Ramos (cell line): ENCODE results near the gene CDHR3.
"Not testable (repeated sequence)": the region's sequence is repeated elsewhere in the genome, so short reads cannot be mapped to it uniquely, and the experiment has no call there.

Experiments
- in situ Hi-C: fragments of 300-500 bp; cut with MboI; formaldehyde crosslinking; loops from one replicate; pipeline ENCODE4 v1.14.3; 2022; ENCODE audit warnings: low sequenced_read_pairs; ENCODE audit not compliant: unreplicated experiment

The CDHR3 gene

DNA sequence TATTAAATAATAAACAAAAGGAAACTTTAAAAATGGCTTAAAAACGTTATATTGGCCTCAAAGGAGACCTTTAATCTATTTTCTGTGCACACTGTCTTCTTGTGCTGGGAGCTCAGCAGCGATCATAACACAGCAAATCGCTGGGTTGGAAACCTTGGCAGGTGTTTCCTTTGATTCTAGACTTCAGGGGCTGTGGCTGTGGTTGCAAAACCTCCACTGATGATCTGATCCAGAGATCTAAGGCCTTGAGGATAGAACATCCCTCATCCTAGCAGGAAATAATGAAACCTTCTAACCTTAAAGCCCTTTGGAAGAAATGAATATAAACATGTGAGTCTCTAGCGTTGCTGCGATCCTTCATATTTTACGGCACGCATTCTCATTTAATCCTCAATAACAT, 29.8 kb downstream of the CDHR3 start:
- in situ Hi-C loops, result no loop called here

- in situ Hi-C loops, result no loop called here
These were observed 34.0 kb downstream of the CDHR3 start for GRCh38 chr7:105996860-105997737.

GRCh38 chr7:105999256-105999655, 36.2 kb downstream of the CDHR3 start:
- in situ Hi-C loops, result no loop called here

DNA sequence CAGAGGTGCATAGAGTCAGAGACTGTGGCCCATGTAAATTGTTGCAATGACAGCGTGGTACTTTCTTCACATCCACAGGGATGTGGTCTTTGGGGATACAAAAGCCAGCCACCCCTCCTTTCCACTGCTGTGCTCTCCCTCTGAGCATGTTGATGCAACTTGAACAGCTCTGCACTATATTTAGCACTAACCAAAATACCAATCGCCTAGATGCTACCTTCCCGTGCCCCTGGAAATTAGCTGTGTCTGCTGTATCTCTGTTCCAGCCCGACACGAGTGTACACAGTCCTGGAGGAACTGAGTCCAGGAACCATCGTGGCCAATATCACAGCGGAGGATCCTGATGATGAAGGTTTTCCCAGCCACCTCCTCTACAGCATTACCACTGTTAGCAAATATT, 38.1 kb downstream of the CDHR3 start:
- in situ Hi-C loops, result no loop called here

DNA sequence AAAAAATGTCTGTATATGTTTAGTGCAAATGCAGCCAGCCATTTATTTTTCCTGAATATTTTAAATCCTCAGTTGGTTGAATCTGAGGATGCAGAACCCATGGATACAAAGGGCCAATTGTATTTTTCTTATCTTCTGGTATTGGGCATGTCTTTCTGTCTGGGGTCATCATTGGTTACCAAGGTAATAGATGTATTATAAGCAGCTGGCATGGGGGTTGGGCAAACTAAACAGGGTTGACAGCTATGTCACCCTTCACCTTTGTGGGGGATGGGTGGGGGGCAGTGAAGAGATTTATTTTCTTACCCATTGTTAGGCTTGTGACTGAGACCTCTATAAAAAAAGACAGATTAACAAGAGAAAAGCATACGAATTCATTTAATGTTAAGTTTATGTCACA, 38.8 kb downstream of the CDHR3 start:
- in situ Hi-C loops, result no loop called here

- in situ Hi-C loops, result no loop called here
These were observed 40.5 kb downstream of the CDHR3 start for GRCh38 chr7:106003525-106004064.

- in situ Hi-C loops, result no loop called here
These were observed 43.8 kb downstream of the CDHR3 start for GRCh38 chr7:106006906-106007305.

DNA sequence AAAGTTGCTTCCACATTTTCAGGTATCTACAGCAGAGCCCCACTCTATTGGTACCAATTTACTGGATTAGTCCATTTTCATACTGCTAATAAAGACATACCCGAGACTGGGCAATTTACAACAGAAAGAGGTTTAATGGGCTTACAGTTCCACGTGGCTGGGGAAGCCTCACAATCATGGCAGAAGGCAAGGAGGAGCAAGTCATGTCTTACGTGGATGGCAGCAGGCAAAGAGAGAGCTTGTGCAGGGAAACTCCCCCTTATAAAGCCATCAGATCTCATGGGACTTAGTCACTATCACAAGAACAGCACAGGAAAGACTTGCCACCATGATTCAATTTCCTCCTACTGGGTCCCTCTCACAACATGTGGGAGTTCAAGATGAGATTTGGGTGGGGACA, 44.7 kb downstream of the CDHR3 start:
- in situ Hi-C loops, result not testable (repeated sequence)

DNA sequence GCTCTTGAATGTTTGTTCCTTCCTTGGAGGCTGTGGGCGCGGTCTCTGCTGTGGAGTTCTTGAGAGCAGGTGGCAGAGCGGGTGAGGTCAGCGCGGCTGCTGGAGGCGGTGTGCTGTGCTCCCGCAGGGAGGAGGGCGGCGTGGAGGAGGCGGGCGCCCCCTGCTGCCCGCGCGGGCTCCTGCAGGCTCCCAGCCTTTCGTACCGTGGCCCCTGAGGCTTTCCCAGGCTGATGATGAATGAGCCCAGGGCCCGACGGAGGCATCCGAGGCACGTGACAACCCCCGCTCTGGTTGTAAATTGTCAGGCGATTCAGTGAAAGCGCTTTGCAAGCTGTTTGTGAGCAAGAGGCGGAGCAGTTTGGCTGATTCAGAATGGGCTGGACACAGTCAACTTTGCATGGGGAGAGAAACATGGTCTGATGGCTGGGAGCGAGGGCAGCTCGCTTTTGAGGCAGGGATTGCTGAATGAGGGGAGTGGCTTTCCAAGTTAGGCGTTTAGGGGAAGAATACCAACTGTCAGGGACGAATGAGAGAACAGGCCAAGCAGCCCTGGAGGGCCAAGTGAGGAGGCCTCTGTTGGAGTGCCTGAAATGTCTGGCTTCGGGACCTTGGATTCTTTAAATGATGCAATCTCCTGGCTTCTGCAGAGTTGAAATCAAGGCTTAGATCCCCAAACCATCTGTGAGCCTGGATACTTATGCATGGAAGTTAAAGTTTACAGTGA, 46.6 kb downstream of the CDHR3 start:
- in situ Hi-C loops, result no loop called here

DNA sequence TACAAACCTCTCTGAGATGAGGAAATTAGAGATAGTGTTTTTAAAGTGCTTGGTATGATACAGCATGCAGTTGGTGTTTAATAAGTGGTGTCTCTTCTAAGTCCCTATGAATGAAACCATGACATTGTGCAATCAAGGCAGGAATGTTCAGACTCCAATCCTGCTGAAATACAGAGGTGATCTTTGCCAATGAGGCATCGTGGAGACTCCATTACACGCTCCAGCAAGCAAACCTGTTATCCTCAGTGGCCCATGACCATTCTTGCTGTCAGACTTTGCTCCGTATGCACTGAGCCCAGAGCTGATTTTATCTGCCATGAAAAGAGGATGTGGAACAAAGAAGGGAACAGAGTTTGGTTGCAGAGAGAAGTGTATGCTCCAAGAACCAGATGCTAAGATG, 47.3 kb downstream of the CDHR3 start:
- in situ Hi-C loops, result no loop called here

- in situ Hi-C loops, result no loop called here
These were observed 47.8 kb downstream of the CDHR3 start for GRCh38 chr7:106010866-106011265.

DNA sequence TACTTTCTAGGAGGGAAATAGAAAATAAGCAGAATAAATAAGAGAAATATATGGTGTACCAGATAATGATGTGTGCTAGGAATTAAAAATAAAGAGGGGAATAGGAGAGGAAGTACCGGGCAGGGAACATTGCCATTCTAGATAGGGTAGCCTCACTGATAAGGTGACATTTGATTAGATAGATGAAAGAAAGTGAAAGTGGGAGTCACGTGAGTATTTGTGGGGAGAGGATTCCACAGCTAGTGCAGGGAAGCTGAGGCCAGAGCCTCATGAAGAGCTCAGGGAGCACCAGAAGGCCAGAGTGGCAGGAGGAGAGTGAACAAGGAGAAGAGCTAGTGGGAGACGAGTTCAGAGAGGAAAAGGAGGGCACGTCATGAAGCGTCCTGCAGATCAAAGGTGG, 49.1 kb downstream of the CDHR3 start:
- in situ Hi-C loops, result no loop called here

DNA sequence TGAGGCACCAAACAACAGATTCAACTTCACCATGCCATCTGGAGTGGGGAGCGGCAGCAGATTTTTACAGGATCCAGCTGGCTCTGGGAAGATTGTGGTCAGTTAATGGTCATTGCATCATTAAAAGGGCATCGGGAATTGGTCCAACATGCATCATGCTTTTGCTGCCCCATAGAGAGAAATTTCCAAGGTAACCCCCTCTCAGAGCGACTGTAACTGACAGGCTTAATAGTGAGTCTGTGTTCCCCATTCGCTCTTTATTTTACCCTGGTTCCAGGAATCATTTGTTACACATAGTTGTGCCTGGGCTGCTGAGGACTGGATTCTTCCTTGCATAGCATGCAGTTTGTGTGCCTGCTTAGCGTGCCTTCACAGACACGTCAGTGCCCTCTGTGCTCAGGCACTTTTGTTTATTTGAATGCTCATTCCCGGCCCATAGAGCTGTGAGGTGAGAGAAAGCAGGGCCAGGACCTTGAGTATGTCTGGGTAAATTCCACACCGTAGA, 49.9 kb downstream of the CDHR3 start:
- in situ Hi-C loops, result no loop called here

- in situ Hi-C loops, result no loop called here
These were observed 52.5 kb downstream of the CDHR3 start for GRCh38 chr7:106015381-106016218.

DNA sequence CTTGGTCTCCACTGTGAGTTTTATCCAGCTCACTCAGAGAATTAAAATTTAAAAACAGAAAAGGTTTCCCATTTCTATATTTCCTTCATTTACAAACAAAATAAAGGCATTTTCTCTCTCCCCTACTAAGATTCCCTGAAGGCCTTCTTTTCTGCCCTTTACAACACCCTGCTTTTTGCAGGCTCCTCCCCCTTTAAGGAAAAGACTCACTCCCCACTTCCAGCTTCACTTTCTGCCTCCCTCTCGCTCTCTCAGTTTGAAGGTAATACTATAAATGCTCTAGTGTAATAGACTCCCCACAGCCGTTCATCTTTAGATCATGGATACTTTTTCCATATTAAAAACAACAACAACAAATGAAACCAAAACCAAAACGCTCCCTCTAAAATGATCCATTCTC, 53.3 kb downstream of the CDHR3 start:
- in situ Hi-C loops, result no loop called here

DNA sequence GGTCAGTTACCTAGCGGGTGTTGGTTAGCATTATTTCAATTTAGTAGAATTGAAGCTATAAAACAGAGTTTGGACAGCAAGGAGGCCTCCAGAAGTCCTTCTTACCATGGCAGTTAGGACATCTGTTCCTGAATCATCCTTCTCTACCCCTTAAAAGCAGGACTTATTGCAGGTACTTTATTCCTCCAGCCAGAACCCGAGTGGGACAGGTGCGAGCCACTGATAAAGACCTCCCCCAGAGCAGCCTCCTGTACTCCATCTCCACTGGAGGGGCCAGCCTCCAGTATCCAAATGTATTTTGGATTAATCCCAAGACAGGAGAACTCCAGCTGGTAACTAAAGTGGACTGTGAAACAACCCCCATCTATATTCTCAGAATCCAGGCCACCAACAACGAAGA, 54.6 kb downstream of the CDHR3 start:
- in situ Hi-C loops, result no loop called here

DNA sequence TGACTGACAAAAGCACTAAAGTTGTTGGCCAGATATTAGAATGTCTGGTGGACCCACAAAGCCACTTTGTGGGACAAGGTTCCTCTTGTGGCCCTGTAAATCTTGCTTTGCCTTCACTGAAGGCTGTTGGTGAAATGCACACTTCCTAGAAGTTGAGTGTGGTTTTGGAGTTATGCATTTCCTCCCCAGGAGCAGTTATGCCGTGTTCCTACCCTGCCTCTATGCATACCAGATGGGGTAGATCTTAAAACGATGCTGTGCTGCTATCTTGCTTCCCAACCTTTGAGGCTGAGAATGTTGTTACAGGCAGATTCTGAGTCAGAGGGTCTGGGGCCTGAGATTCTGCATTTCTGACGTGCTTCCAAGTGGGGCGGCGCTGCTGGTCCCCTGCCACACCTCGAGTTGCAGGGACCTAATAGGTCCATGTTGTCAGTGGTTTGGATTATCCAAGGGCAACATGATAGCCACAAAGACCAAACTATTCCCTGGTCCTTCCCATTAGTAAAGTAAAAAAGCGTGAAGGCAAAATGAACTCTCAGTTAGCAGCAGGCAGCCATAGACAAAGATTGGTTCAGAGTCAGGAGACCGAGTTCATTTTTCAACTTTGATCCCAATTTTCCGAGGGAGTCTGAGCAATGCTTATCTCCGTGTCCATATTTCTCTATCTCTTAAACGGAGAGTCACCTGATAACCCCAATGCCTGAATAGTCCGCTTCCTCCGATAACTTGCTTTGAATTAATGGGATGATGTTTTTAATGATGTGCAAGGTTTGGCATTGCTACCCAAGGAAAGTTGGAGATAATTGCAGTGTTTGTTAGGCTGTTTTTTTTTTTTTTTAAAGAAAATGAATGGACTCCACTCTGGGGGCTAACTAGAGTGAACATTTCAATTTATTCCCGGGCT, 55.8 kb downstream of the CDHR3 start:
- in situ Hi-C loops, result no loop called here

GRCh38 chr7:106019470-106019820, 56.4 kb downstream of the CDHR3 start:
- in situ Hi-C loops, result no loop called here
